ENCODE results near the gene GLDN.

Gene GLDN

GRCh38 chr15:51356983-51357382 is 15.5 kb downstream of the GLDN start:
- no peak for DNase-seq (ENCODE audit: extremely low read depth, insufficient read length)
- no peak overlapping the region for H3K4me3 ChIP-seq (replicated peaks; ENCODE audit: low read depth, low read length)

GRCh38 chr15:51359981-51360380 is 18.5 kb downstream of the GLDN start:
- Histone ChIP-seq H3K36me3 (ENCODE audit: control insufficient read depth, insufficient read depth, low read length) (no peaks in the 10 kb centered on the region), H3K27me3 (replicated peaks; ENCODE audit: control insufficient read depth, insufficient read depth, low read length) (no peaks in the 10 kb centered on the region; the same call in 1 of the 2 replicates), H3K4me3 (replicated peaks; ENCODE audit: low read depth, low read length) (no peak overlapping the region)
- TF ChIP-seq CTCF (IDR thresholded peaks at IDR 0.05; ENCODE audit: insufficient read depth, low read length, poor library complexity, severe bottlenecking) = no peak
- no peak for DNase-seq (ENCODE audit: extremely low read depth, insufficient read length)

More at GRCh38 chr15:51356983-51357382, 15.5 kb downstream of the GLDN start:
- Histone ChIP-seq H3K36me3 (ENCODE audit: control insufficient read depth, insufficient read depth, low read length) (no peaks in the 10 kb centered on the region), H3K27me3 (replicated peaks; ENCODE audit: control insufficient read depth, insufficient read depth, low read length) (no peaks in the 10 kb centered on the region; the same call in none of the 2 replicates)
- no peak for TF ChIP-seq CTCF (IDR thresholded peaks at IDR 0.05; ENCODE audit: insufficient read depth, low read length, poor library complexity, severe bottlenecking)

- DNase-seq (ENCODE audit: extremely low read depth, insufficient read length) = no peak
- no peak overlapping the region for H3K4me3 ChIP-seq (replicated peaks; ENCODE audit: low read depth, low read length)
- no peaks in the 10 kb centered on the region for H3K36me3 ChIP-seq (ENCODE audit: control insufficient read depth, insufficient read depth, low read length)
- TF ChIP-seq CTCF (IDR thresholded peaks at IDR 0.05; ENCODE audit: insufficient read depth, low read length, poor library complexity, severe bottlenecking) = no peak
- H3K27me3 ChIP-seq (replicated peaks; ENCODE audit: control insufficient read depth, insufficient read depth, low read length) = no peaks in the 10 kb centered on the region; the same call in 1 of the 2 replicates
These were observed 21.9 kb downstream of the GLDN start for GRCh38 chr15:51363383-51363782.

GRCh38 chr15:51365417-51365816 is 24.0 kb downstream of the GLDN start:
- Histone ChIP-seq H3K4me3 (replicated peaks; ENCODE audit: low read depth, low read length) (no peak overlapping the region), H3K36me3 (ENCODE audit: control insufficient read depth, insufficient read depth, low read length) (no peaks in the 10 kb centered on the region), H3K27me3 (replicated peaks; ENCODE audit: control insufficient read depth, insufficient read depth, low read length) (no peaks in the 10 kb centered on the region; the same call in 1 of the 2 replicates)
- TF ChIP-seq CTCF (IDR thresholded peaks at IDR 0.05; ENCODE audit: insufficient read depth, low read length, poor library complexity, severe bottlenecking) = no peak
- DNase-seq (ENCODE audit: extremely low read depth, insufficient read length) = no peak

- H3K27me3 ChIP-seq (replicated peaks; ENCODE audit: control insufficient read depth, insufficient read depth, low read length) = no peaks in the 10 kb centered on the region; the same call in 1 of the 2 replicates
- no peak for DNase-seq (ENCODE audit: extremely low read depth, insufficient read length)
- no peak for TF ChIP-seq CTCF (IDR thresholded peaks at IDR 0.05; ENCODE audit: insufficient read depth, low read length, poor library complexity, severe bottlenecking)
These were observed 24.6 kb downstream of the GLDN start for GRCh38 chr15:51366071-51366470.

GRCh38 chr15:51366920-51367319 is 25.5 kb downstream of the GLDN start:
- no peak for DNase-seq (ENCODE audit: extremely low read depth, insufficient read length)
- no peak overlapping the region for H3K4me3 ChIP-seq (replicated peaks; ENCODE audit: low read depth, low read length)
- H3K36me3 ChIP-seq (ENCODE audit: control insufficient read depth, insufficient read depth, low read length) = no peaks in the 10 kb centered on the region
- no peaks in the 10 kb centered on the region; the same call in 1 of the 2 replicates for H3K27me3 ChIP-seq (replicated peaks; ENCODE audit: control insufficient read depth, insufficient read depth, low read length)
- no peak for TF ChIP-seq CTCF (IDR thresholded peaks at IDR 0.05; ENCODE audit: insufficient read depth, low read length, poor library complexity, severe bottlenecking)

More at GRCh38 chr15:51366071-51366470, 24.6 kb downstream of the GLDN start:
- no peak overlapping the region for H3K4me3 ChIP-seq (replicated peaks; ENCODE audit: low read depth, low read length)
- H3K36me3 ChIP-seq (ENCODE audit: control insufficient read depth, insufficient read depth, low read length) = no peaks in the 10 kb centered on the region
